CD4-positive, alpha-beta T cell (primary cell): Measurements from ENCODE around the gene RAB22A. TPM values are rescaled to one million over a fixed set of nuclear protein-coding genes. Genes with fewer than 3 reads are reported as not detected.

Experiments used
- ATAC-seq: fragments of 200-7000 bp; cut with Tn5 transposase; one replicate; pipeline ENCODE4 v1.10.0; 2022; ENCODE audit warnings: mild to moderate bottlenecking; ENCODE audit not compliant: poor library complexity
- CTCF ChIA-PET: fragments of 350-600 bp; sonication (Branson Sonifier 250); formaldehyde crosslinking; loops from one replicate; lab custom pipeline; 2021; ENCODE audit warnings: antibody characterized with exemption, inconsistent platforms; lab: Charles Lee
- POLR2A ChIA-PET: fragments of 350-600 bp; sonication (Branson Sonifier 250); formaldehyde crosslinking; loops from one replicate; lab custom pipeline; 2021; ENCODE audit warnings: antibody characterized with exemption, inconsistent platforms; lab: Charles Lee
- DNase-seq, 14 experiments: peaks; one replicate each; pipeline ENCODE4 v3.0.0-alpha.2; 2013 to 2020; ENCODE audit warnings: mixed read lengths in 2 of 14
- H3K27ac ChIP-seq, 2 donors: one replicate each; pipeline versions ENCODE4 v1.5.1 to v1.7.0; 2013; ENCODE audit warnings: low read length in 2 of 2, low read depth in 1 of 2, mild to moderate bottlenecking in 1 of 2
- H3K27me3 ChIP-seq, 2 experiments: 1 replicate in 1 of 2; 2 replicates in 1 of 2; pipeline versions ENCODE4 v1.6.1 to v1.7.0; 2013; ENCODE audit warnings: low read length in 2 of 2, control low read depth in 1 of 2, mild to moderate bottlenecking in 1 of 2, moderate library complexity in 1 of 2; ENCODE audit not compliant: insufficient read depth in 2 of 2, control insufficient read depth in 1 of 2
- H3K36me3 ChIP-seq: one replicate; pipeline ENCODE4 v1.6.1; 2013; ENCODE audit warnings: low read length, control low read depth; ENCODE audit not compliant: insufficient read depth
- H3K4me1 ChIP-seq: one replicate; pipeline ENCODE4 v1.6.1; 2013; ENCODE audit warnings: low read length, control low read depth; ENCODE audit not compliant: insufficient read depth
- H3K4me3 ChIP-seq: one replicate; pipeline ENCODE4 v1.5.1; 2013; ENCODE audit warnings: mild to moderate bottlenecking, low read length, moderate library complexity
- H3K9me3 ChIP-seq, 2 experiments: 1 replicate in 1 of 2; 2 replicates in 1 of 2; pipeline versions ENCODE4 v1.6.1 to v1.7.0; 2013; ENCODE audit warnings: low read length in 2 of 2, mild to moderate bottlenecking in 2 of 2, control low read depth in 1 of 2, moderate library complexity in 1 of 2; ENCODE audit not compliant: control insufficient read depth in 1 of 2, insufficient read depth in 1 of 2
- H3K27ac Mint-ChIP-seq: one replicate; pipeline ENCODE4 v1.8.0; 2020; ENCODE audit warnings: mixed read lengths
- H3K27me3 Mint-ChIP-seq: one replicate; pipeline ENCODE4 v1.8.0; 2021; ENCODE audit warnings: mixed read lengths
- H3K36me3 Mint-ChIP-seq: one replicate; pipeline ENCODE4 v1.8.0; 2021; ENCODE audit warnings: low read depth, mixed read lengths
- H3K4me1 Mint-ChIP-seq: one replicate; pipeline ENCODE4 v1.8.0; 2021; ENCODE audit warnings: low read depth, mixed read lengths
- H3K4me3 Mint-ChIP-seq: one replicate; pipeline ENCODE4 v1.8.0; 2020; ENCODE audit warnings: mild to moderate bottlenecking, mixed read lengths
- H3K9me3 Mint-ChIP-seq: one replicate; pipeline ENCODE4 v1.8.0; 2020; ENCODE audit warnings: mixed read lengths
- intact Hi-C, 2 experiments: fragments of 100-400 bp; cut with DNase I in 1 of 2; cut with micrococcal nuclease in 1 of 2; formaldehyde crosslinking; loops; one replicate each; pipeline versions ENCODE4 v1.15.1 to v1.9.0; 2023 to 2025; cut with DNase I, micrococcal nuclease
- total RNA-seq, 174 experiments: library from RNA in 2 of 174; stranded (reverse) in 2 of 174; gene quantifications; one replicate each; pipeline ENCODE4 v1.2.3 and lab custom pipeline; 2021 to 2026
- TF ChIP-seq, protein P1 (sequence below): fragments of 200-600 bp; IDR thresholded peaks from one replicate; pipeline ENCODE4 v1.8.0; 2022; ENCODE audit warnings: antibody characterized with exemption, mild to moderate bottlenecking

Gene RAB22A
- total RNA-seq, 2 experiments from 2014 or later = 16.5 to 17.2 TPM

DNA sequence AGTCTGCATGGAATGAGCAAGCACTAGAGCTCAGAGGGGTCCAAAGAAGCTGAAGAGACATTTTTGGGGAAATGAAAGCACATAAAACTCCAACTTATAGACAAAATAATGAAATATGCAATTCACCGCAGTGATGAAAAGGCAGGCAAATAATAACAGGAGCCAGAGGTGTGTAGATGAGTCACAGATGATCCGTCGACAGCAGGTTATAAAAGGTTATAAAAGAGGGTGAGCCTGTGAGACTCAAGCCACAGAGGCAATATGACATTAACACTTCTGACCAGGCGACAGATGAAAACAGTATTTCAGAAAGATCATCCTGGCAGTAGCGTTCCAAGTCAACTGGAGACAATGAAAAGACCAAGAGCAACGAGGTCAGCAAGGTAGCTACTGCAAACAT, 45.2 kb upstream of the RAB22A start:
- no peak for ATAC-seq
- H3K27me3 Mint-ChIP-seq = no peaks in the 10 kb centered on the region
- H3K4me3 ChIP-seq = no peak overlapping the region
- H3K9me3 ChIP-seq = no peaks in the 10 kb centered on the region
- peaks cover 22% of the 10 kb centered on the region for H3K4me1 Mint-ChIP-seq
- ChIA-PET POLR2A (no interaction called here), CTCF (no interaction called here)
- peaks cover 25% of the 10 kb centered on the region for H3K36me3 Mint-ChIP-seq
- H3K9me3 Mint-ChIP-seq = no peaks in the 10 kb centered on the region
- H3K4me1 ChIP-seq = peaks cover 9% of the 10 kb centered on the region
- no peak overlapping the region for H3K27ac ChIP-seq
- peaks cover 3% of the 10 kb centered on the region for H3K36me3 ChIP-seq
- H3K27me3 ChIP-seq = no peaks in the 10 kb centered on the region
- no peak overlapping the region for H3K27ac Mint-ChIP-seq
- no peak overlapping the region for H3K4me3 Mint-ChIP-seq
- intact Hi-C loops = no loop called here
- no peak for DNase-seq
- TF ChIP-seq, protein P1, sequence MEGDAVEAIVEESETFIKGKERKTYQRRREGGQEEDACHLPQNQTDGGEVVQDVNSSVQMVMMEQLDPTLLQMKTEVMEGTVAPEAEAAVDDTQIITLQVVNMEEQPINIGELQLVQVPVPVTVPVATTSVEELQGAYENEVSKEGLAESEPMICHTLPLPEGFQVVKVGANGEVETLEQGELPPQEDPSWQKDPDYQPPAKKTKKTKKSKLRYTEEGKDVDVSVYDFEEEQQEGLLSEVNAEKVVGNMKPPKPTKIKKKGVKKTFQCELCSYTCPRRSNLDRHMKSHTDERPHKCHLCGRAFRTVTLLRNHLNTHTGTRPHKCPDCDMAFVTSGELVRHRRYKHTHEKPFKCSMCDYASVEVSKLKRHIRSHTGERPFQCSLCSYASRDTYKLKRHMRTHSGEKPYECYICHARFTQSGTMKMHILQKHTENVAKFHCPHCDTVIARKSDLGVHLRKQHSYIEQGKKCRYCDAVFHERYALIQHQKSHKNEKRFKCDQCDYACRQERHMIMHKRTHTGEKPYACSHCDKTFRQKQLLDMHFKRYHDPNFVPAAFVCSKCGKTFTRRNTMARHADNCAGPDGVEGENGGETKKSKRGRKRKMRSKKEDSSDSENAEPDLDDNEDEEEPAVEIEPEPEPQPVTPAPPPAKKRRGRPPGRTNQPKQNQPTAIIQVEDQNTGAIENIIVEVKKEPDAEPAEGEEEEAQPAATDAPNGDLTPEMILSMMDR = no peak

DNA sequence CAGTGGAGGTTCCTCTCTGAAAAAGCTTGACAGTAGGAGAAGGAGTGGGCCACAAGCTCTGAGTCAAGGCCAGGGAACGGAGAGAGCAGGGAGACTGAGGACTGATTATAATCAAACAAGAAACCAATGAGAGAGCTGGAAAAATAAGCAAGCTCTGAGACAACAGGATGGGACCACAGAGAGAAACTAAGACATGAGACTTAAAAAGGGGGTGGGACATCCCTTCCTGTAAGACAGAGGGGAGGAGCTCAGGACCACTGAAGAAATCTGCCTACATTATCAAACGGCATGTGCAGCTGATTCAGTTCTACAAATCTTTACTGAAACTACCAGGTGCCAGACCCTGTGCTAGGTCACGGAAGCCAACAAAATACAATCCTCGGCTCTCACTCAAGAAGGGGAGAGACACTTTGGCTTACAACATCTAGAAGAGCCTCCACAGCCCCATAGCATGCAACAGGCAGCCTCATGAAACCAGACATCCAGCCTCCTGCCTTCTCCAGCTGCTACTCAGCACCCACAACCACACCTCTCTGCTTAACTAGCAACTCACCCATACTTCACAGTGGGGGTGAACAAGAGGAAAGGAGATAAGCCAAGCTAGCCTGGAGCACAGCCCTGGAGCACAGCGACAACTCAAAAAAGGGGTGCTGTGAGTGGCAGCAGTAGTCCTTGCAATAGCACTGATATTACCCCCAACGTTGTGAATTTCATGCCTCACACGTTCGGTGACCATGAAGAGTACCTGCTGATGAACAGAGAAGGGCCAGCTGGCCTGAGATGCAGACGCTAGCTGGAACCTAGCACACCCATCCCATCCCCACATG, 41.9 kb upstream of the RAB22A start:
- H3K36me3 Mint-ChIP-seq = peaks cover 45% of the 10 kb centered on the region
- TF ChIP-seq, protein P1 = no peak
- CTCF ChIA-PET = no interaction called here
- H3K27ac Mint-ChIP-seq = peak overlapping the region; percentile 31
- ATAC-seq = no peak
- H3K27me3 ChIP-seq = no peaks in the 10 kb centered on the region
- intact Hi-C loops = no loop called here
- no peaks in the 10 kb centered on the region for H3K9me3 ChIP-seq
- H3K4me1 Mint-ChIP-seq = peaks cover 30% of the 10 kb centered on the region
- POLR2A ChIA-PET = no interaction called here
- peaks cover 3% of the 10 kb centered on the region for H3K36me3 ChIP-seq
- peaks cover 10% of the 10 kb centered on the region for H3K4me1 ChIP-seq
- H3K9me3 Mint-ChIP-seq = no peaks in the 10 kb centered on the region
- H3K27ac ChIP-seq = no peak overlapping the region
- no peaks in the 10 kb centered on the region for H3K27me3 Mint-ChIP-seq
- no peak overlapping the region for H3K4me3 Mint-ChIP-seq
- no peak for DNase-seq
- no peak overlapping the region for H3K4me3 ChIP-seq

GRCh38 chr20:58268421-58268821, 41.1 kb upstream of the RAB22A start:
- CTCF ChIA-PET = no interaction called here

More at GRCh38 chr20:58268421-58268821, 41.1 kb upstream of the RAB22A start:
- Mint-ChIP-seq H3K4me3 (peak overlapping the region; percentile 11), H3K27ac (peak overlapping the region; percentile 31), H3K4me1 (peaks cover 30% of the 10 kb centered on the region), H3K27me3 (no peaks in the 10 kb centered on the region), H3K9me3 (no peaks in the 10 kb centered on the region), H3K36me3 (peaks cover 50% of the 10 kb centered on the region)
- TF ChIP-seq, protein P1 = no peak
- POLR2A ChIA-PET = no interaction called here
- intact Hi-C loops = no loop called here
- Histone ChIP-seq H3K4me3 (no peak overlapping the region), H3K27me3 (no peaks in the 10 kb centered on the region), H3K4me1 (peaks cover 10% of the 10 kb centered on the region), H3K9me3 (no peaks in the 10 kb centered on the region), H3K36me3 (peaks cover 3% of the 10 kb centered on the region), H3K27ac (no peak overlapping the region)
- no peak for DNase-seq
- ATAC-seq = no peak
